Fibroblast of pulmonary artery (primary cell): Measurements from ENCODE around the gene OPA3.

Experiments
- DNase-seq: peaks from one replicate; pipeline ENCODE4 v3.0.0-alpha.2; 2010; ENCODE audit warnings: low read depth
- H3K4me3 ChIP-seq: replicated peaks from 2 replicates; pipeline ENCODE4 v1.5.1; 2011; ENCODE audit warnings: low read depth, mild to moderate bottlenecking, control low read depth, low read length, moderate library complexity
- CTCF ChIP-seq: IDR thresholded peaks from 2 replicates; pipeline ENCODE4 v1.5.1; 2011; ENCODE audit warnings: mild to moderate bottlenecking, control low read depth, low read length, inconsistent platforms; ENCODE audit errors: missing control alignments

OPA3 gene

GRCh38 chr19:45502111-45502510 is 82.5 kb downstream of the OPA3 start:
- no peak overlapping the region for H3K4me3 ChIP-seq
- no peak for DNase-seq
- TF ChIP-seq CTCF = no peak

GRCh38 chr19:45501730-45502014 is 82.9 kb downstream of the OPA3 start:
- no peak overlapping the region for H3K4me3 ChIP-seq
- no peak for TF ChIP-seq CTCF
- DNase-seq = no peak

GRCh38 chr19:45500918-45501729 is 83.5 kb downstream of the OPA3 start:
- H3K4me3 ChIP-seq = no peak overlapping the region
- no peak for TF ChIP-seq CTCF
- no peak for DNase-seq

GRCh38 chr19:45499196-45500180 is 85.1 kb downstream of the OPA3 start:
- no peak for TF ChIP-seq CTCF
- DNase-seq = no peak
- no peak overlapping the region for H3K4me3 ChIP-seq

GRCh38 chr19:45498411-45499195 is 86.0 kb downstream of the OPA3 start, which contains the start of gene PPM1N:
Gene PPM1N, plus strand, starts transcription at chr19:45498443. Its CDS starts 30 bp downstream, at chr19:45498473.
- H3K4me3 ChIP-seq = peak within 1 kb of the TSS; percentile 42
- no peak for DNase-seq
- no peak for TF ChIP-seq CTCF

- no peak for DNase-seq
- TF ChIP-seq CTCF = no peak
- H3K4me3 ChIP-seq = no peak overlapping the region
Observed at GRCh38 chr19:45497791-45498190, 86.8 kb downstream of the OPA3 start.
